CD4-positive, alpha-beta T cell treated with Interferon gamma for 1 hour (primary cell): ENCODE data around the gene VEPH1.

Experiments
- DNase-seq: peaks from one replicate; pipeline ENCODE4 v3.0.0-alpha.2; 2020

The VEPH1 gene

GRCh38 chr3:157423337-157423736, 79.9 kb downstream of the VEPH1 start:
- no peak for DNase-seq

- DNase-seq = no peak
Observed at GRCh38 chr3:157420606-157421130, 82.5 kb downstream of the VEPH1 start.

GRCh38 chr3:157418104-157418503, 85.1 kb downstream of the VEPH1 start:
- DNase-seq = no peak

GRCh38 chr3:157417247-157417646, 86.0 kb downstream of the VEPH1 start:
- no peak for DNase-seq

GRCh38 chr3:157416347-157417087, 86.7 kb downstream of the VEPH1 start:
- no peak for DNase-seq

- DNase-seq = no peak
Observed at GRCh38 chr3:157414861-157415260, 88.4 kb downstream of the VEPH1 start.

GRCh38 chr3:157412323-157412855, 90.8 kb downstream of the VEPH1 start:
- DNase-seq = no peak

- DNase-seq = no peak
Observed at GRCh38 chr3:157410945-157411344, 92.3 kb downstream of the VEPH1 start.

- DNase-seq = no peak
Observed at GRCh38 chr3:157409516-157409915, 93.7 kb downstream of the VEPH1 start.

GRCh38 chr3:157408499-157409149, 94.6 kb downstream of the VEPH1 start:
- no peak for DNase-seq

- DNase-seq = no peak
Observed at GRCh38 chr3:157407769-157408168, 95.4 kb downstream of the VEPH1 start.

GRCh38 chr3:157406394-157406793, 96.8 kb downstream of the VEPH1 start:
- DNase-seq = no peak

GRCh38 chr3:157405457-157405856, 97.8 kb downstream of the VEPH1 start:
- no peak for DNase-seq

- DNase-seq = no peak
Observed at GRCh38 chr3:157404381-157404780, 98.8 kb downstream of the VEPH1 start.

GRCh38 chr3:157398598-157398997, 104.6 kb downstream of the VEPH1 start:
- no peak for DNase-seq

GRCh38 chr3:157394411-157394810, 108.8 kb downstream of the VEPH1 start:
- DNase-seq = no peak

- DNase-seq = no peak
Observed at GRCh38 chr3:157393113-157393512, 110.1 kb downstream of the VEPH1 start.

- no peak for DNase-seq
Observed at GRCh38 chr3:157392104-157392503, 111.1 kb downstream of the VEPH1 start.

- no peak for DNase-seq
Observed at GRCh38 chr3:157390713-157391515, 112.3 kb downstream of the VEPH1 start.

GRCh38 chr3:157388976-157389375, 114.2 kb downstream of the VEPH1 start:
- no peak for DNase-seq

- no peak for DNase-seq
Observed at GRCh38 chr3:157387708-157388435, 115.3 kb downstream of the VEPH1 start.

- no peak for DNase-seq
Observed at GRCh38 chr3:157384491-157384890, 118.7 kb downstream of the VEPH1 start.

GRCh38 chr3:157384031-157384430, 119.2 kb downstream of the VEPH1 start:
- no peak for DNase-seq
